Trophoblast cell (in vitro differentiated cells and primary cell): ENCODE measurements around the gene ZNF331.

Experiments used
- DNase-seq, 2 donors: peaks; one replicate each; pipeline ENCODE4 v3.0.0-alpha.2; 2016
- H2AFZ ChIP-seq: 2 replicates; pipeline ENCODE4 v1.6.1; 2013; ENCODE audit warnings: low read length, moderate library complexity, mild to moderate bottlenecking; ENCODE audit not compliant: insufficient read depth, poor library complexity
- H2AK5ac ChIP-seq: 2 replicates; pipeline ENCODE4 v1.6.1; 2013; ENCODE audit warnings: mild to moderate bottlenecking, low read length
- H2BK120ac ChIP-seq: 2 replicates; pipeline ENCODE4 v1.6.1; 2013; ENCODE audit warnings: low read length, mild to moderate bottlenecking, moderate library complexity; ENCODE audit not compliant: insufficient read depth, poor library complexity
- H2BK12ac ChIP-seq: 2 replicates; pipeline ENCODE4 v1.6.1; 2013; ENCODE audit warnings: mild to moderate bottlenecking, low read length, moderate library complexity
- H2BK5ac ChIP-seq: 2 replicates; pipeline ENCODE4 v1.6.1; 2013; ENCODE audit warnings: low read length, low read depth, moderate library complexity, mild to moderate bottlenecking; ENCODE audit not compliant: poor library complexity
- H3K14ac ChIP-seq: 2 replicates; pipeline ENCODE4 v1.6.1; 2013; ENCODE audit warnings: mild to moderate bottlenecking, low read length
- H3K18ac ChIP-seq: 2 replicates; pipeline ENCODE4 v1.6.1; 2013; ENCODE audit warnings: mild to moderate bottlenecking, low read length
- H3K23ac ChIP-seq: 2 replicates; pipeline ENCODE4 v1.6.1; 2013; ENCODE audit warnings: low read length
- H3K27ac ChIP-seq: 2 replicates; pipeline ENCODE4 v1.5.1; 2013; ENCODE audit warnings: low read depth, mild to moderate bottlenecking, inconsistent platforms, low read length, moderate library complexity
- H3K27me3 ChIP-seq: 2 replicates; pipeline ENCODE4 v1.6.1; 2013; ENCODE audit warnings: inconsistent platforms, mild to moderate bottlenecking, low read length, moderate library complexity; ENCODE audit not compliant: insufficient read depth
- H3K36me3 ChIP-seq, 2 experiments: 1 replicate in 1 of 2; 2 replicates in 1 of 2; pipeline ENCODE4 v1.6.1; 2013; ENCODE audit warnings: low read length in 2 of 2, mild to moderate bottlenecking in 2 of 2, moderate library complexity in 1 of 2; ENCODE audit not compliant: insufficient read depth in 2 of 2, control insufficient read depth in 1 of 2
- H3K4ac ChIP-seq: 2 replicates; pipeline ENCODE4 v1.6.1; 2013; ENCODE audit warnings: low read depth, mild to moderate bottlenecking, low read length, moderate library complexity
- H3K4me1 ChIP-seq, 2 experiments: 1 replicate in 1 of 2; 2 replicates in 1 of 2; pipeline ENCODE4 v1.6.1; 2013; ENCODE audit warnings: low read length in 2 of 2, mild to moderate bottlenecking in 2 of 2, moderate library complexity in 1 of 2; ENCODE audit not compliant: insufficient read depth in 2 of 2, control insufficient read depth in 1 of 2
- H3K4me2 ChIP-seq: 2 replicates; pipeline ENCODE4 v1.6.1; 2013; ENCODE audit warnings: inconsistent platforms, mild to moderate bottlenecking, low read length, moderate library complexity
- H3K4me3 ChIP-seq: 2 replicates; pipeline ENCODE4 v1.5.1; 2013; ENCODE audit warnings: mild to moderate bottlenecking, low read depth, low read length, inconsistent platforms
- H3K79me1 ChIP-seq: one replicate; pipeline ENCODE4 v1.6.1; 2013; ENCODE audit warnings: low read length
- H3K79me2 ChIP-seq: 2 replicates; pipeline ENCODE4 v1.6.1; 2013; ENCODE audit warnings: low read length, mild to moderate bottlenecking; ENCODE audit not compliant: control insufficient read depth, insufficient read depth, poor library complexity
- H3K9ac ChIP-seq: 2 replicates; pipeline ENCODE4 v1.6.1; 2013; ENCODE audit warnings: mild to moderate bottlenecking, low read length
- H3K9me3 ChIP-seq: 2 replicates; pipeline ENCODE4 v1.6.1; 2013; ENCODE audit warnings: low read depth, mild to moderate bottlenecking, control low read depth, inconsistent platforms, low read length; ENCODE audit not compliant: insufficient read depth
- H4K12ac ChIP-seq: 2 replicates; pipeline ENCODE4 v1.6.1; 2013; ENCODE audit warnings: low read depth, mild to moderate bottlenecking, low read length, moderate library complexity
- H4K8ac ChIP-seq: 2 replicates; pipeline ENCODE4 v1.6.1; 2013; ENCODE audit warnings: low read depth, mild to moderate bottlenecking, low read length, moderate library complexity
- H4K91ac ChIP-seq: one replicate; pipeline ENCODE4 v1.6.1; 2013; ENCODE audit warnings: low read depth, mild to moderate bottlenecking, low read length, moderate library complexity
- WGBS: extraction: QIAGEN DNeasy Blood & Tissue Kit; methylation state at CpG from one replicate; pipeline ENCODE4 v1.1.7; 2013; ENCODE audit warnings: missing lambda C conversion rate; ENCODE audit not compliant: insufficient read length, insufficient coverage; ENCODE audit errors: extremely low coverage; 5-methylcytosine and 5-hydroxymethylcytosine counted together

The ZNF331 gene

GRCh38 chr19:53506728-53507127 lies 31.2 kb upstream of the ZNF331 start:
- no peak overlapping the region for H3K4me2 ChIP-seq
- H4K91ac ChIP-seq = no peak overlapping the region
- no peak overlapping the region for H3K14ac ChIP-seq
- peaks cover 1% of the 10 kb centered on the region for H3K9me3 ChIP-seq
- WGBS = no CpG with 5 or more reads among the region's 8 CpGs
- no peak overlapping the region for H4K12ac ChIP-seq
- no peak overlapping the region for H2AFZ ChIP-seq
- no peaks in the 10 kb centered on the region for H3K27me3 ChIP-seq
- H4K8ac ChIP-seq = no peak overlapping the region
- peaks cover 0 to 5% of the 10 kb centered on the region in 2 experiments for H3K4me1 ChIP-seq
- no peak overlapping the region for H3K18ac ChIP-seq
- H2BK5ac ChIP-seq = no peak overlapping the region
- H3K4me3 ChIP-seq = no peak overlapping the region
- no peak overlapping the region for H3K9ac ChIP-seq
- H3K79me1 ChIP-seq = no peaks in the 10 kb centered on the region
- no peak overlapping the region for H2BK12ac ChIP-seq
- no peak for DNase-seq
- no peak overlapping the region for H3K4ac ChIP-seq
- H3K23ac ChIP-seq = no peak overlapping the region
- no peaks in the 10 kb centered on the region for H3K36me3 ChIP-seq
- no peak overlapping the region for H2AK5ac ChIP-seq
- H3K27ac ChIP-seq = no peak overlapping the region
- no peak overlapping the region for H2BK120ac ChIP-seq
- H3K79me2 ChIP-seq = no peaks in the 10 kb centered on the region

GRCh38 chr19:53507523-53508442 lies 30.2 kb upstream of the ZNF331 start:
- Histone ChIP-seq H2BK12ac (no peak overlapping the region), H3K9me3 (peaks cover 1% of the 10 kb centered on the region), H3K27ac (no peak overlapping the region), H3K79me2 (no peaks in the 10 kb centered on the region), H3K4ac (no peak overlapping the region), H3K18ac (no peak overlapping the region), H3K36me3 (no peaks in the 10 kb centered on the region), H3K4me3 (no peak overlapping the region), H3K27me3 (no peaks in the 10 kb centered on the region), H3K4me2 (no peak overlapping the region), H2AK5ac (no peak overlapping the region), H2BK120ac (no peak overlapping the region), H3K23ac (no peak overlapping the region), H4K91ac (no peak overlapping the region), H3K4me1 (peaks cover 0 to 5% of the 10 kb centered on the region in 2 experiments), H3K9ac (no peak overlapping the region), H3K79me1 (no peaks in the 10 kb centered on the region), H2BK5ac (no peak overlapping the region), H4K8ac (no peak overlapping the region), H4K12ac (no peak overlapping the region), H2AFZ (no peak overlapping the region), H3K14ac (no peak overlapping the region)
- WGBS = no CpG with 5 or more reads among the region's 17 CpGs
- peak; percentile 21 to 32 for DNase-seq

DNA sequence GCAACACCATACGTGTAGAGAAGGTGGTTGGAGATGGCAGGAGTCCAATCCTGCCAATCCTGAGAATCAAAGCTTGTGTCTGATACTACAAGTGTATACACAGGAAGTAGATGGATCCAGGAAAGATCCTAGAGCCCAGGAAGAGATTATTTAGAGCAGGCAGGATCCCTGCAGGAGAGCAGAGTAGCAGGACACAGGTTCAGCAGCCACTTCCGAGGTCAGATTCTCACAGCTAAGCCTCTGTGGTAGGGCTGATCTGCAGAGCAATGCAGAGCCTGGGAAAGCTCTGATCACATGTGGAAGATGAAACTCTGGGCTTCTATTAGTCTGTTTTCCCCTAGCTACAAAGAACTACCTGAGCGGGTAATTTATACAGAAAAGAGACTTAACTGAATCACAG lies 28.5 kb upstream of the ZNF331 start:
- Histone ChIP-seq H2BK5ac (no peak overlapping the region), H3K14ac (no peak overlapping the region), H3K79me1 (no peaks in the 10 kb centered on the region), H3K27me3 (no peaks in the 10 kb centered on the region), H3K4me1 (peaks cover 0 to 4% of the 10 kb centered on the region in 2 experiments), H2AFZ (no peak overlapping the region), H3K9me3 (peaks cover 1% of the 10 kb centered on the region), H3K36me3 (no peaks in the 10 kb centered on the region), H4K8ac (no peak overlapping the region), H3K4me3 (no peak overlapping the region), H3K9ac (no peak overlapping the region), H4K12ac (no peak overlapping the region), H3K4ac (no peak overlapping the region), H2BK120ac (no peak overlapping the region), H3K27ac (no peak overlapping the region), H3K79me2 (no peaks in the 10 kb centered on the region), H2BK12ac (no peak overlapping the region), H3K4me2 (no peak overlapping the region), H4K91ac (no peak overlapping the region), H2AK5ac (no peak overlapping the region), H3K23ac (no peak overlapping the region), H3K18ac (no peak overlapping the region)
- DNase-seq = no peak
- WGBS = no CpG with 5 or more reads among the region's 3 CpGs

- Histone ChIP-seq H3K79me2 (no peaks in the 10 kb centered on the region), H2AK5ac (no peak overlapping the region), H3K4ac (no peak overlapping the region), H2BK5ac (no peak overlapping the region), H2BK12ac (no peak overlapping the region), H3K23ac (no peak overlapping the region), H4K12ac (no peak overlapping the region), H3K4me3 (no peak overlapping the region), H3K9ac (no peak overlapping the region), H3K4me1 (peaks cover 0 to 3% of the 10 kb centered on the region in 2 experiments), H3K14ac (no peak overlapping the region), H3K9me3 (peaks cover 1% of the 10 kb centered on the region), H3K36me3 (no peaks in the 10 kb centered on the region), H3K27me3 (no peaks in the 10 kb centered on the region), H2BK120ac (no peak overlapping the region), H4K91ac (no peak overlapping the region), H3K4me2 (no peak overlapping the region), H4K8ac (no peak overlapping the region), H3K79me1 (no peaks in the 10 kb centered on the region), H2AFZ (no peak overlapping the region), H3K18ac (no peak overlapping the region), H3K27ac (no peak overlapping the region)
- no CpG with 5 or more reads among the region's 5 CpGs for WGBS
- no peak for DNase-seq
These were observed 28.1 kb upstream of the ZNF331 start for GRCh38 chr19:53509845-53510244.
